B cell (primary cell): Measurements from ENCODE around the gene CCDC85C. TPM values are rescaled to one million over a fixed set of nuclear protein-coding genes. Genes with fewer than 3 reads are reported as not detected.

Experiments
- ATAC-seq: fragments of 200-7000 bp; cut with Tn5 transposase; one replicate; pipeline ENCODE4 v1.10.0; 2021; ENCODE audit warnings: low read depth, mild to moderate bottlenecking, moderate number of reproducible peaks, moderate library complexity
- CTCF ChIA-PET: fragments of 350-600 bp; sonication (Branson Sonifier 250); formaldehyde crosslinking; loops from one replicate; lab custom pipeline; 2021; ENCODE audit warnings: antibody characterized with exemption, inconsistent platforms; lab: Charles Lee
- POLR2A ChIA-PET: fragments of 350-600 bp; sonication (Branson Sonifier 250); formaldehyde crosslinking; loops from one replicate; lab custom pipeline; 2021; ENCODE audit warnings: antibody characterized with exemption; lab: Charles Lee
- DNase-seq: peaks from one replicate; pipeline ENCODE4 v3.0.0; 2013
- H2AFZ ChIP-seq: 2 replicates; pipeline ENCODE4 v1.6.1; 2012; ENCODE audit warnings: mild to moderate bottlenecking, low read depth, low read length; ENCODE audit not compliant: insufficient read depth, poor library complexity, severe bottlenecking
- H3K27ac ChIP-seq, 2 donors: 1 replicate in 1 of 2; 2 replicates in 1 of 2; pipeline ENCODE4 v1.5.1; 2012 to 2013; ENCODE audit warnings: low read length in 2 of 2, mild to moderate bottlenecking in 2 of 2, moderate library complexity in 1 of 2
- H3K27me3 ChIP-seq, 4 experiments: fragments of 200-600 bp in 1 of 4; sonication (generic) in 1 of 4; replicated peaks in 1 of 4; 1 replicate in 2 of 4; 2 replicates in 2 of 4; pipeline versions ENCODE4 v1.6.1 to v1.7.0; 2013 to 2016; ENCODE audit warnings: low read length in 3 of 4, mild to moderate bottlenecking in 2 of 4, mixed read lengths in 1 of 4, moderate library complexity in 1 of 4; ENCODE audit not compliant: insufficient read depth in 4 of 4, control insufficient read depth in 3 of 4; ENCODE audit errors: control extremely low read depth in 1 of 4
- H3K36me3 ChIP-seq, 2 experiments: replicated peaks in 1 of 2; 1 replicate in 1 of 2; 2 replicates in 1 of 2; pipeline versions ENCODE4 v1.6.1 to v1.7.1; 2013; ENCODE audit warnings: low read length in 1 of 2; ENCODE audit not compliant: insufficient read depth in 2 of 2, control insufficient read depth in 1 of 2; ENCODE audit errors: control extremely low read depth in 1 of 2, extremely low read depth in 1 of 2
- H3K4me1 ChIP-seq, 2 donors: fragments of 200-600 bp in 1 of 2; sonication (generic) in 1 of 2; 1 replicate in 1 of 2; 2 replicates in 1 of 2; pipeline versions ENCODE4 v1.5.1 to v1.6.1; 2013 to 2017; ENCODE audit warnings: low read length in 2 of 2; ENCODE audit not compliant: control insufficient read depth in 2 of 2, insufficient read depth in 2 of 2
- H3K4me2 ChIP-seq: replicated peaks from 2 replicates; pipeline ENCODE3; 2012; ENCODE audit warnings: mild to moderate bottlenecking, low read depth, low read length; ENCODE audit not compliant: poor library complexity, severe bottlenecking
- H3K4me3 ChIP-seq, 5 experiments: fragments of 200-600 bp in 1 of 5; sonication (generic) in 1 of 5; 1 replicate in 3 of 5; 2 replicates in 2 of 5; pipeline versions ENCODE4 v1.5.1 to v1.7.0; 2011 to 2016; ENCODE audit warnings: low read length in 4 of 5, mild to moderate bottlenecking in 4 of 5, low read depth in 2 of 5, control low read depth in 1 of 5, moderate library complexity in 1 of 5; ENCODE audit not compliant: insufficient read depth in 1 of 5; ENCODE audit errors: control extremely low read depth in 1 of 5, extremely low read depth in 1 of 5
- H3K79me2 ChIP-seq: fragments of 200-600 bp; sonication (generic); one replicate; pipeline ENCODE4 v1.6.0; 2016; ENCODE audit warnings: low read length; ENCODE audit not compliant: control insufficient read depth, insufficient read depth
- H3K9ac ChIP-seq: fragments of 200-600 bp; sonication (generic); 2 replicates; pipeline ENCODE4 v1.6.1; 2017; ENCODE audit warnings: mild to moderate bottlenecking, low read length, moderate library complexity
- H3K9me3 ChIP-seq, 3 donors: one replicate each; pipeline versions ENCODE4 v1.6.1 to v1.7.1; 2013; ENCODE audit warnings: low read length in 2 of 3; ENCODE audit not compliant: control insufficient read depth in 2 of 3, insufficient read depth in 1 of 3; ENCODE audit errors: control extremely low read depth in 1 of 3
- H4K20me1 ChIP-seq: 2 replicates; pipeline ENCODE4 v1.6.0; 2012; ENCODE audit warnings: mild to moderate bottlenecking, low read length; ENCODE audit not compliant: insufficient read depth, control insufficient read depth, poor library complexity, severe bottlenecking
- H3K27ac Mint-ChIP-seq: one replicate; pipeline ENCODE4 v1.8.0; 2021; ENCODE audit warnings: mixed read lengths
- H3K27me3 Mint-ChIP-seq: one replicate; pipeline ENCODE4 v1.8.0; 2021; ENCODE audit warnings: mixed read lengths
- H3K4me1 Mint-ChIP-seq: one replicate; pipeline ENCODE4 v1.8.0; 2021; ENCODE audit warnings: mixed read lengths
- H3K4me3 Mint-ChIP-seq: one replicate; pipeline ENCODE4 v1.8.0; 2021; ENCODE audit warnings: mixed read lengths
- H3K9me3 Mint-ChIP-seq: one replicate; pipeline ENCODE4 v1.8.0; 2022; ENCODE audit warnings: mixed read lengths; ENCODE audit not compliant: insufficient read depth
- EZH2 ChIP-seq: IDR thresholded peaks from 2 replicates; pipeline ENCODE4 v1.6.1; 2012; ENCODE audit warnings: borderline replicate concordance, low read depth, mild to moderate bottlenecking, moderate library complexity, low read length; ENCODE audit not compliant: insufficient read depth, poor library complexity, severe bottlenecking
- WGBS: methylation state at CpG from one replicate; pipeline ENCODE4 v1.1.5; 2013; ENCODE audit warnings: missing lambda C conversion rate; ENCODE audit not compliant: insufficient coverage; 5-methylcytosine and 5-hydroxymethylcytosine counted together
- intact Hi-C: fragments of 100-400 bp; cut with micrococcal nuclease; formaldehyde crosslinking; loops from one replicate; pipeline ENCODE4 v1.10.0; 2022
- polyA plus RNA-seq: library from polyadenylated mRNA; depleted of rRNA; stranded (reverse); fragments of >200 nt; gene quantifications from 2 replicates; pipeline ENCODE4 v1.2.3, GENCODE V29; 2012
- total RNA-seq, 2 donors: library from RNA; stranded (reverse); fragments of 120-200 nt in 1 of 2; gene quantifications; 1 replicate in 1 of 2; 2 replicates in 1 of 2; pipeline versions ENCODE4 v1.2.3 to v1.2.4, GENCODE V29; 2013 to 2022
- TF ChIP-seq, protein P1 (sequence below): fragments of 200-600 bp; IDR thresholded peaks from one replicate; pipeline ENCODE4 v1.8.0; 2022; ENCODE audit warnings: antibody characterized with exemption, mild to moderate bottlenecking

The CCDC85C gene
- total and polyA plus RNA-seq, 2 donors (not counting 1 experiment from before 2014, with no cell fraction given), result 0.52 to 2.7 TPM

DNA sequence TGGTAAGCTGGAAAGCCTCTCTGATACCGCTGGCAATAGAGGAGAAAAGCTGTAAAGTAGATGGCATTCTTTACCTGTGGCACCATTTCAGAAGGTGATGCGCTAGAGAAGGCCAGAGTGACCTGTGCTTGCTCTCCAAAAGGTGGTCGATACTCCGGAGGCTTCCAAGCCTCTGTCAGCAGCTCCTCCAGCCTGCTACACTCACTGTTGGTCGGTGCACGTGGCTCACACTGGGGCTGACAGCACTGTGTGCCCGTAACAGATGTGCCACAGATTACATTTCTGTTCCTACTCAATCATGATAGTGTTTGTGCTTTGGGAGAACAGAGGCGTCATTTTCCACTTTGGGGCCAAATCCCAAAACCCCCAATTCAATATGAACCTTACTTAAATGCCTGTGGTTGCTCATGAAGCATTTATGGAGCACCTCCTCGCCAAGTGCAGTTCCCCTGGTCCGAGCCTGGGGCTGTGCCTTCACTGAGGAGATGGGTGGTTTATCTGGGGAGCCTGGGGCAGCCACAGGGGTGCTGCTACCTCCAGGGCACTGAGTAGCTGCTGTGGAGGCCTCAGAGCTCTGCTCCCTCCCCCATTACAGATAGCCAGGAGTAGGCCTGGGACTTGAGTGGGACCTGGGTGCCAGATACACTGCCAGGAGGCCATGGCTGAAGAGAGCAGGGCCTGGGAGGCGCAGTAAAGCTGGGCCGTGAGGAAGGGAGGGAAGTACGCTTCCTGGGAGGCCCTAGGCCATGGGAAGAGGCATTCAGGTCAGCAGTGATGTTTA is 96.0 kb downstream of the CCDC85C start:
- Histone ChIP-seq H3K9me3 (no peaks in the 10 kb centered on the region), H3K4me1 (no peaks in the 10 kb centered on the region), H2AFZ (no peak overlapping the region), H3K27me3 (no peaks in the 10 kb centered on the region), H3K79me2 (no peaks in the 10 kb centered on the region), H3K4me2 (no peak overlapping the region), H3K9ac (no peak overlapping the region), H4K20me1 (no peaks in the 10 kb centered on the region), H3K36me3 (peaks cover 8 to 75% of the 10 kb centered on the region in 2 experiments), H3K27ac (no peak overlapping the region), H3K4me3 (no peak overlapping the region)
- Mint-ChIP-seq H3K27ac (no peak overlapping the region), H3K27me3 (no peaks in the 10 kb centered on the region), H3K4me1 (no peaks in the 10 kb centered on the region), H3K4me3 (no peak overlapping the region), H3K9me3 (no peaks in the 10 kb centered on the region)
- CTCF ChIA-PET, result no interaction called here
- WGBS, result 98% methylated on average over 9 of the region's 13 CpGs
- POLR2A ChIA-PET, result no interaction called here
- intact Hi-C loops, result no loop called here
- TF ChIP-seq EZH2, result no peak
- TF ChIP-seq, protein P1, sequence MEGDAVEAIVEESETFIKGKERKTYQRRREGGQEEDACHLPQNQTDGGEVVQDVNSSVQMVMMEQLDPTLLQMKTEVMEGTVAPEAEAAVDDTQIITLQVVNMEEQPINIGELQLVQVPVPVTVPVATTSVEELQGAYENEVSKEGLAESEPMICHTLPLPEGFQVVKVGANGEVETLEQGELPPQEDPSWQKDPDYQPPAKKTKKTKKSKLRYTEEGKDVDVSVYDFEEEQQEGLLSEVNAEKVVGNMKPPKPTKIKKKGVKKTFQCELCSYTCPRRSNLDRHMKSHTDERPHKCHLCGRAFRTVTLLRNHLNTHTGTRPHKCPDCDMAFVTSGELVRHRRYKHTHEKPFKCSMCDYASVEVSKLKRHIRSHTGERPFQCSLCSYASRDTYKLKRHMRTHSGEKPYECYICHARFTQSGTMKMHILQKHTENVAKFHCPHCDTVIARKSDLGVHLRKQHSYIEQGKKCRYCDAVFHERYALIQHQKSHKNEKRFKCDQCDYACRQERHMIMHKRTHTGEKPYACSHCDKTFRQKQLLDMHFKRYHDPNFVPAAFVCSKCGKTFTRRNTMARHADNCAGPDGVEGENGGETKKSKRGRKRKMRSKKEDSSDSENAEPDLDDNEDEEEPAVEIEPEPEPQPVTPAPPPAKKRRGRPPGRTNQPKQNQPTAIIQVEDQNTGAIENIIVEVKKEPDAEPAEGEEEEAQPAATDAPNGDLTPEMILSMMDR, result no peak
- DNase-seq (no peak), ATAC-seq (no peak)

GRCh38 chr14:99506276-99506675 is 97.7 kb downstream of the CCDC85C start:
- Histone ChIP-seq H3K36me3 (peaks cover 8 to 87% of the 10 kb centered on the region in 2 experiments), H3K4me2 (no peak overlapping the region), H2AFZ (no peak overlapping the region), H4K20me1 (no peaks in the 10 kb centered on the region), H3K27ac (no peak overlapping the region), H3K4me3 (no peak overlapping the region), H3K9me3 (no peaks in the 10 kb centered on the region), H3K9ac (no peak overlapping the region), H3K4me1 (no peaks in the 10 kb centered on the region), H3K79me2 (no peaks in the 10 kb centered on the region), H3K27me3 (no peaks in the 10 kb centered on the region)
- TF ChIP-seq EZH2, result no peak
- TF ChIP-seq, protein P1, result no peak
- H3K9me3 Mint-ChIP-seq, result no peaks in the 10 kb centered on the region
- H3K4me3 Mint-ChIP-seq, result no peak overlapping the region
- intact Hi-C loops, result no loop called here
- DNase-seq, result no peak
- H3K27ac Mint-ChIP-seq, result no peak overlapping the region
- no peak for ATAC-seq
- no peaks in the 10 kb centered on the region for H3K4me1 Mint-ChIP-seq
- no peaks in the 10 kb centered on the region for H3K27me3 Mint-ChIP-seq
- CTCF ChIA-PET, result no interaction called here
- WGBS, result 98% methylated on average over 6 of the region's 6 CpGs
- POLR2A ChIA-PET, result no interaction called here
